Measurements from ENCODE around the gene MOGAT3.

- TF ChIP-seq CTCF (IDR thresholded peaks at IDR 0.05) = no peak
- TF ChIP-seq EP300 (IDR thresholded peaks at IDR 0.05) = no peak
Measured at GRCh38 chr7:101166648-101166908, 34.3 kb downstream of the MOGAT3 start.

All from gastroesophageal sphincter (tissue), 3 donors.